ENCODE results near the gene CD36.

DNA sequence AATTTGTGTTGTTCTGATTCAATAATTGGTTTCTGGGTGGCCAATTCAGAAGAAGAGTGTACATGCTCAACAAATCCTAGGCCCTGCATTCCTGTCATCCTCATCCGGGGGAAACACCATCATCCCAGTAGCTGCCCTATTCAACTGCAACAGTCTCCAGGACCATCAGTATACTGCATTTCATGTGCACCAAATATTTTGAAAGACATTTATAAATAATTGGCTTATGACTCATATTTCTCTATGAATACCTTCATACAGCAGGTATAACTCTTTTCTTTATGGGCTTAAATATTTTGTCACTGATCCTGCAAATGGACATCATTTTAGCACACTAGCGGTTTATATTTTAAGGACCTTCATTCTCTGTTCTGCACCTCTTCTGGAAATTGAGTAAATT lies 38.0 kb downstream of the CD36 start:
- TF ChIP-seq, protein P1, sequence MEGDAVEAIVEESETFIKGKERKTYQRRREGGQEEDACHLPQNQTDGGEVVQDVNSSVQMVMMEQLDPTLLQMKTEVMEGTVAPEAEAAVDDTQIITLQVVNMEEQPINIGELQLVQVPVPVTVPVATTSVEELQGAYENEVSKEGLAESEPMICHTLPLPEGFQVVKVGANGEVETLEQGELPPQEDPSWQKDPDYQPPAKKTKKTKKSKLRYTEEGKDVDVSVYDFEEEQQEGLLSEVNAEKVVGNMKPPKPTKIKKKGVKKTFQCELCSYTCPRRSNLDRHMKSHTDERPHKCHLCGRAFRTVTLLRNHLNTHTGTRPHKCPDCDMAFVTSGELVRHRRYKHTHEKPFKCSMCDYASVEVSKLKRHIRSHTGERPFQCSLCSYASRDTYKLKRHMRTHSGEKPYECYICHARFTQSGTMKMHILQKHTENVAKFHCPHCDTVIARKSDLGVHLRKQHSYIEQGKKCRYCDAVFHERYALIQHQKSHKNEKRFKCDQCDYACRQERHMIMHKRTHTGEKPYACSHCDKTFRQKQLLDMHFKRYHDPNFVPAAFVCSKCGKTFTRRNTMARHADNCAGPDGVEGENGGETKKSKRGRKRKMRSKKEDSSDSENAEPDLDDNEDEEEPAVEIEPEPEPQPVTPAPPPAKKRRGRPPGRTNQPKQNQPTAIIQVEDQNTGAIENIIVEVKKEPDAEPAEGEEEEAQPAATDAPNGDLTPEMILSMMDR (IDR thresholded peaks at IDR 0.05), result no peak
- TF ChIP-seq POLR2AphosphoS5 (IDR thresholded peaks at IDR 0.05), result no peak

All from transverse colon (tissue), 4 donors.